Mesenchymal stem cell (in vitro differentiated cells and primary cell): ENCODE results near the gene ASB1.

ENCODE experiments used
- DNase-seq: peaks from one replicate; pipeline ENCODE4 v3.0.0-alpha.2; 2013
- H2AFZ ChIP-seq: one replicate; pipeline ENCODE4 v1.6.1; 2013; ENCODE audit warnings: low read depth, mild to moderate bottlenecking, control low read depth, inconsistent platforms, low read length, moderate library complexity
- H2AK5ac ChIP-seq: 2 replicates; pipeline ENCODE4 v1.6.1; 2013; ENCODE audit warnings: low read length, moderate library complexity, mild to moderate bottlenecking, inconsistent platforms; ENCODE audit not compliant: severe bottlenecking
- H2BK120ac ChIP-seq: one replicate; pipeline ENCODE4 v1.6.1; 2013; ENCODE audit warnings: low read depth, mild to moderate bottlenecking, inconsistent platforms, low read length, moderate library complexity
- H2BK12ac ChIP-seq, 2 experiments: one replicate each; pipeline ENCODE4 v1.6.1; 2013; ENCODE audit warnings: inconsistent platforms in 2 of 2, low read length in 2 of 2, mild to moderate bottlenecking in 2 of 2, moderate library complexity in 2 of 2, control low read depth in 1 of 2
- H2BK15ac ChIP-seq: one replicate; pipeline ENCODE4 v1.6.1; 2013; ENCODE audit warnings: mild to moderate bottlenecking, low read depth, inconsistent platforms; ENCODE audit not compliant: poor library complexity, severe bottlenecking
- H2BK5ac ChIP-seq: 2 replicates; pipeline ENCODE4 v1.6.1; 2013; ENCODE audit warnings: low read depth, mild to moderate bottlenecking, low read length, control low read depth, inconsistent platforms; ENCODE audit not compliant: poor library complexity, severe bottlenecking
- H3K14ac ChIP-seq, 2 experiments: one replicate each; pipeline ENCODE4 v1.6.1; 2013; ENCODE audit warnings: inconsistent platforms in 2 of 2, low read length in 2 of 2, control low read depth in 1 of 2, mild to moderate bottlenecking in 1 of 2, moderate library complexity in 1 of 2
- H3K18ac ChIP-seq, 2 experiments: one replicate each; pipeline ENCODE4 v1.6.1; 2013; ENCODE audit warnings: inconsistent platforms in 2 of 2, low read length in 2 of 2, control low read depth in 1 of 2, low read depth in 1 of 2, mild to moderate bottlenecking in 1 of 2
- H3K23ac ChIP-seq, 2 experiments: one replicate each; pipeline ENCODE4 v1.6.1; 2013; ENCODE audit warnings: inconsistent platforms in 2 of 2, low read length in 2 of 2, mild to moderate bottlenecking in 2 of 2, moderate library complexity in 2 of 2, control low read depth in 1 of 2
- H3K27ac ChIP-seq: 2 replicates; pipeline ENCODE4 v1.5.1; 2013; ENCODE audit warnings: mild to moderate bottlenecking, moderate library complexity, low read length, control low read depth, inconsistent platforms; ENCODE audit not compliant: poor library complexity, severe bottlenecking
- H3K27me3 ChIP-seq, 2 experiments: 2 replicates each; pipeline versions ENCODE4 v1.6.1 to v1.7.0; 2013; ENCODE audit warnings: low read length in 2 of 2, mild to moderate bottlenecking in 2 of 2, moderate library complexity in 2 of 2, control low read depth in 1 of 2, inconsistent platforms in 1 of 2; ENCODE audit not compliant: control insufficient read depth in 1 of 2, insufficient read depth in 1 of 2
- H3K36me3 ChIP-seq, 2 experiments: 2 replicates each; pipeline versions ENCODE4 v1.6.1 to v1.7.0; 2013; ENCODE audit warnings: low read length in 2 of 2, control low read depth in 1 of 2, inconsistent platforms in 1 of 2, low read depth in 1 of 2, mild to moderate bottlenecking in 1 of 2; ENCODE audit not compliant: insufficient read depth in 2 of 2, control insufficient read depth in 1 of 2
- H3K4ac ChIP-seq, 2 experiments: one replicate each; pipeline ENCODE4 v1.6.1; 2013; ENCODE audit warnings: inconsistent platforms in 2 of 2, low read length in 2 of 2, mild to moderate bottlenecking in 2 of 2, moderate library complexity in 2 of 2, control low read depth in 1 of 2, low read depth in 1 of 2
- H3K4me1 ChIP-seq: 2 replicates; pipeline ENCODE4 v1.6.1; 2013; ENCODE audit warnings: low read depth, low read length, control low read depth; ENCODE audit not compliant: control insufficient read depth, insufficient read depth
- H3K4me2 ChIP-seq: 2 replicates; pipeline ENCODE4 v1.6.1; 2013; ENCODE audit warnings: low read length, mild to moderate bottlenecking, inconsistent platforms; ENCODE audit not compliant: poor library complexity, severe bottlenecking
- H3K4me3 ChIP-seq, 2 experiments: 2 replicates each; pipeline versions ENCODE4 v1.5.1 to v1.7.0; 2013; ENCODE audit warnings: low read length in 2 of 2, mild to moderate bottlenecking in 2 of 2, control low read depth in 1 of 2, low read depth in 1 of 2; ENCODE audit not compliant: insufficient read depth in 1 of 2
- H3K79me1 ChIP-seq: replicated peaks from 2 replicates; pipeline ENCODE4 v1.6.1; 2013; ENCODE audit warnings: mild to moderate bottlenecking, control low read depth, low read length, inconsistent platforms; ENCODE audit not compliant: poor library complexity, severe bottlenecking
- H3K9ac ChIP-seq: 2 replicates; pipeline ENCODE4 v1.7.0; 2013; ENCODE audit warnings: mild to moderate bottlenecking, low read length, moderate library complexity
- H3K9me3 ChIP-seq: 2 replicates; pipeline ENCODE4 v1.7.0; 2013; ENCODE audit warnings: mild to moderate bottlenecking, low read length; ENCODE audit not compliant: control insufficient read depth
- H4K8ac ChIP-seq: one replicate; pipeline ENCODE4 v1.6.1; 2013; ENCODE audit warnings: inconsistent platforms, mild to moderate bottlenecking, low read length, moderate library complexity
- H4K91ac ChIP-seq: one replicate; pipeline ENCODE4 v1.6.1; 2013; ENCODE audit warnings: mild to moderate bottlenecking, low read length, inconsistent platforms
- WGBS: methylation state at CpG from one replicate; pipeline ENCODE4 v1.1.7; 2013; ENCODE audit warnings: mixed read lengths; 5-methylcytosine and 5-hydroxymethylcytosine counted together

Gene ASB1

DNA sequence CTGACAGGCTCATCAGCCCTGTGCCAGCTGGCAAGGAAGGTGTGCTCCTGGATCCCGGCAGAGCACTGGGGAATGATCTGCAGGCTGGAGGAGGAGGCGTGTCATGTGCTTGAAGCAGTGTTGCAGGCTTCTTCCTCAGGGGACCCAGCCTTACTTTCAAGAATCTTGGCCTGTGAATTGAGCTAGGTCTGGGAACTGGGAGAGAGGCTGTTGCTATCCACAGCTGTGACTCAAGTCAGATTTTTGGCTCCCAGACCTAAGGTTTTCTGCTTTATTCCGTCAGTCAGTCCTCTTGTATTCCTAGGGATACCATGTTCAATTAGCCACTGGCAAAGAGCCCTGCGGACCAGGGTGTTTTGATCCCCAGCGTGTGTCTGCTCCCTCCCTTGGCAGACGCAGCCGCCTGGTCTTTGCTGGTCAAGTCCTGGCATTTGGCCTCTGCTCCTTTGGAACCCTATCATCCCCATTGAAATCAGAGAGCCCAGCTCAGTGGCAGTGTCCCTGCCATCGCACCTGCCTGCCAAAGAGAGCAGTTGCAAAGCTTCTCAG, 32.4 kb downstream of the ASB1 start:
- peaks cover 0 to 5% of the 10 kb centered on the region in 2 experiments for H3K27me3 ChIP-seq
- H3K79me1 ChIP-seq, result no peaks in the 10 kb centered on the region
- H3K9me3 ChIP-seq, result peaks cover 9% of the 10 kb centered on the region
- no peak overlapping the region for H4K8ac ChIP-seq
- H2BK5ac ChIP-seq, result no peak overlapping the region
- H3K4ac ChIP-seq, result no peak overlapping the region
- no peak overlapping the region for H3K4me2 ChIP-seq
- H2AK5ac ChIP-seq, result no peak overlapping the region
- H2BK12ac ChIP-seq, result no peak overlapping the region
- H3K23ac ChIP-seq, result no peak overlapping the region
- no peak overlapping the region for H3K14ac ChIP-seq
- H3K4me3 ChIP-seq, result peak overlapping the region in 1 of 2 experiments; percentile 46
- no peak overlapping the region for H4K91ac ChIP-seq
- H3K9ac ChIP-seq, result peak overlapping the region; percentile 58
- H3K18ac ChIP-seq, result no peak overlapping the region
- H3K4me1 ChIP-seq, result no peaks in the 10 kb centered on the region
- no peak overlapping the region for H3K27ac ChIP-seq
- H2BK15ac ChIP-seq, result no peak overlapping the region
- WGBS, result 90% methylated on average over 8 of the region's 8 CpGs
- H2AFZ ChIP-seq, result no peak overlapping the region
- peaks cover 0 to 3% of the 10 kb centered on the region in 2 experiments for H3K36me3 ChIP-seq
- no peak for DNase-seq
- no peak overlapping the region for H2BK120ac ChIP-seq

GRCh38 chr2:238461051-238461450, 34.3 kb downstream of the ASB1 start:
- Histone ChIP-seq H4K91ac (no peak overlapping the region), H3K27me3 (peaks cover 0 to 5% of the 10 kb centered on the region in 2 experiments), H3K4me1 (no peaks in the 10 kb centered on the region), H4K8ac (no peak overlapping the region), H2BK15ac (no peak overlapping the region), H3K18ac (no peak overlapping the region), H2AFZ (no peak overlapping the region), H3K4ac (no peak overlapping the region), H2BK12ac (no peak overlapping the region), H2BK5ac (no peak overlapping the region), H2AK5ac (no peak overlapping the region), H3K4me2 (no peak overlapping the region), H3K27ac (no peak overlapping the region), H3K9me3 (peaks cover 9% of the 10 kb centered on the region), H3K4me3 (no peak overlapping the region), H3K23ac (no peak overlapping the region), H3K14ac (no peak overlapping the region), H3K79me1 (peaks cover 1% of the 10 kb centered on the region), H2BK120ac (no peak overlapping the region), H3K36me3 (peaks cover 2 to 15% of the 10 kb centered on the region in 2 experiments), H3K9ac (no peak overlapping the region)
- DNase-seq, result no peak
- 95% methylated on average over 1 of the region's 1 CpG for WGBS

DNA sequence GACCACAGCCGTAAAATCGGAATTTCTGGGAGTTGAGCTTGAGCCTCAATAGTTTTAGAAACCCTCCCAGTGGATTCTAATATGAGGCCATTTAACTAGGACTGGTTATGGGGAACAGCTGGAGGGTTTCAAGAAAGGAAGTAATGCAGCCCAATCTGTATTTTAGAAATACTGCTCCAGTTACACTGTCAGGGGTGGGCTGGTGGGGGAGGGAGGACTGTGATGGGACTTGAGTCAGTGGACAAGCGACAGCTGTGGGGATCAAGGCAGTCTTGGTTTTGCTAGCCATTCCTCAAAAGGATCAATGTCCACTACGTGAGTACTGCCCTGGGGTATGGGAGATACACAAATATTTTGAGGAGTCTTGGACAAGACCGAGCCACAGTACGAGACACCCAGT, 34.8 kb downstream of the ASB1 start:
- H3K27ac ChIP-seq, result no peak overlapping the region

DNA sequence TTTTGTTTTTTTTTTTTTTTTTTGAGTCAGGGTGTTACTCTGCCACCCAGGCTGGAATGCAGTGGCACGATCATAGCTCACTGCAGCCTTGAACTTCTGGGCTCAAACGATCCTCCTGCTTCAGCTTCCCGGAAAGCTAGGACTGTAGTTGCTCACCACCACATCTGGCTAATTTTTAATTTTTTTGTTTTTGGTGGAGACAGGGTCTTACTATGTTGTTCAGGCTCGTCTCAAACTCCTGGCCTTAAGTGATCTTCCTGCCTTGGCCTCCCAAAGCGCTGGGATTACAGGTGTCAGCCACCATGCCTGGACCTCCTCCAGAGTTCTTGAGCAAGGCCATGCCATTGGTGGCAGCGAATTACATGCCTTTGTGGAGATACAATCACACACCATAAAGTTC, 35.2 kb downstream of the ASB1 start:
- no peak overlapping the region for H3K4me3 ChIP-seq
- no peak overlapping the region for H3K14ac ChIP-seq
- no peak overlapping the region for H3K4me2 ChIP-seq
- no peak overlapping the region for H3K27ac ChIP-seq
- no peak overlapping the region for H2BK15ac ChIP-seq
- no peak overlapping the region for H2BK12ac ChIP-seq
- H3K18ac ChIP-seq, result no peak overlapping the region
- H4K8ac ChIP-seq, result no peak overlapping the region
- no peak overlapping the region for H3K23ac ChIP-seq
- WGBS, result 91% methylated on average over 6 of the region's 6 CpGs
- no peaks in the 10 kb centered on the region for H3K4me1 ChIP-seq
- H3K4ac ChIP-seq, result no peak overlapping the region
- H3K27me3 ChIP-seq, result peaks cover 0 to 5% of the 10 kb centered on the region in 2 experiments
- no peak overlapping the region for H2BK5ac ChIP-seq
- no peak overlapping the region for H2AFZ ChIP-seq
- no peak overlapping the region for H3K9ac ChIP-seq
- H3K36me3 ChIP-seq, result peaks cover 6 to 17% of the 10 kb centered on the region in 2 experiments
- H2AK5ac ChIP-seq, result no peak overlapping the region
- peaks cover 1% of the 10 kb centered on the region for H3K79me1 ChIP-seq
- no peak overlapping the region for H2BK120ac ChIP-seq
- H4K91ac ChIP-seq, result no peak overlapping the region
- DNase-seq, result no peak
- peaks cover 1% of the 10 kb centered on the region for H3K9me3 ChIP-seq

More for the DNA sequence above, 34.8 kb downstream of the ASB1 start:
- no peak overlapping the region for H3K14ac ChIP-seq
- H3K27me3 ChIP-seq, result peaks cover 0 to 5% of the 10 kb centered on the region in 2 experiments
- H2BK15ac ChIP-seq, result no peak overlapping the region
- no peak overlapping the region for H3K23ac ChIP-seq
- H4K91ac ChIP-seq, result no peak overlapping the region
- H3K4me3 ChIP-seq, result no peak overlapping the region
- DNase-seq, result no peak
- no peak overlapping the region for H2AFZ ChIP-seq
- no peaks in the 10 kb centered on the region for H3K4me1 ChIP-seq
- H4K8ac ChIP-seq, result no peak overlapping the region
- no peak overlapping the region for H2BK120ac ChIP-seq
- H3K36me3 ChIP-seq, result peaks cover 6 to 17% of the 10 kb centered on the region in 2 experiments
- no peak overlapping the region for H3K9ac ChIP-seq
- H2BK5ac ChIP-seq, result no peak overlapping the region
- peaks cover 6% of the 10 kb centered on the region for H3K9me3 ChIP-seq
- no peak overlapping the region for H3K4me2 ChIP-seq
- no peak overlapping the region for H3K4ac ChIP-seq
- WGBS, result 93% methylated on average over 6 of the region's 6 CpGs
- H3K79me1 ChIP-seq, result peaks cover 1% of the 10 kb centered on the region
- no peak overlapping the region for H2BK12ac ChIP-seq
- no peak overlapping the region for H3K18ac ChIP-seq
- H2AK5ac ChIP-seq, result no peak overlapping the region
